DMS53 (cell line): Measurements from ENCODE around the gene HTR3B.
"Not testable (repeated sequence)": the region's sequence is repeated elsewhere in the genome, so short reads cannot be mapped to it uniquely, and the experiment has no call there.

Source experiments
- DNase-seq: peaks from one replicate; lab custom pipeline; 2025; lab: John Stamatoyannopoulos, UW

HTR3B gene

DNA sequence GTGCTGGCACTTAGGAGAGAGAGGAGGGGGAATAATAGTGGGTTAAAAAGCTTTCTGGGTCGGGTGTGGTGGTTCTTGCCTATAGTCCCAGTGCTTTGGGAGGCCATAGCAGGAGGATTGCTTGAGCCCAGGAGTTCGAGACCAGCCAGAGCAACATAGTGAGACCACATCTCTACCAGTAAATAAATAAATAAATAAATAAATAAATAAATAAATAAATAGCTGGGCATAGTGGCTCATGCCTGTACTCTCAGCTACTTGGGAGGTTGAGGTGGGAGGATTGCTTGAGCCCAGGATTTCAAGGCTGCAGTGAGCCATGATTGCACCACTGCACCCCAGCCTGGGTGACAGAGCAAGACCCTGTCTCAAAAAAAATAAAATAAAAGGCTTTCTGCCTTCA lies 41.6 kb downstream of the HTR3B start:
- not testable (repeated sequence) for DNase-seq

DNA sequence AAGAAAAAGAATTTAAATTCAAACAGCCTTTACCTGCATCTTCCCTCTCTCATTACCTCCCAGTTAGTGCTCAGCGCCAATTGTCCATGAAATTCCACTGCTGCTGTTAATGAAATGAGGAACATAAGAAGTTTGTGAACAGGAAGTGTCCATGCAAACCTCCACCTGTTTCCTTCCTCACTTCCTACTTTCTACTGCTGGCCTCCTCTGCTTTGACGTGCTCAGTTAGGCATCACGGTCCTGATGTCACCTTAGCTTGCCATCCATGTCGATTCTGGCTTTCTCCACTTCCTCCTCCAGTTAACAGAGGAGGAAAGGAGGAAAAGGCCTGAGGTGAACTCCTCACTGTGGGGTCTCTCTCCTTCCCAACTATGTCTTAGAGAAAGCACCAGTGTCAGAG lies 43.4 kb downstream of the HTR3B start:
- no peak for DNase-seq

DNA sequence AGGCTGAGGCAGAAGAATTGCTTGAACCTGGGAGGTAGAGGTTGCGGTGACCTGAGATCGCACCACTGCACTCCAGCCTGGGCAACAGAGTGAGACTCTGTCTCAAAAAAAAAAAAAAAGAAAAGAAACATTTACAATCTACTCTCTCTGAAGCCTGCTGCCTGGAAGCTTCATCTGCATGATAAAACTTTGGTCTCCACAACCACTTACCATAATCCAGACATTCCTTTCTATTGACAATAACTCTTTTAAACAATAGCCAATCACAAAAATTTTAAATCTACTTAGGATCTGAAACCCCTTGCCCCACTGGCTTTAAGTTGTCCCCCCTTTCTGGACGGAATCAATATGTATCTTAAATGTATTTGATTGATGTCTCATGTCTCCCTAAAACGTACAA lies 45.3 kb downstream of the HTR3B start:
- DNase-seq, result no peak

DNA sequence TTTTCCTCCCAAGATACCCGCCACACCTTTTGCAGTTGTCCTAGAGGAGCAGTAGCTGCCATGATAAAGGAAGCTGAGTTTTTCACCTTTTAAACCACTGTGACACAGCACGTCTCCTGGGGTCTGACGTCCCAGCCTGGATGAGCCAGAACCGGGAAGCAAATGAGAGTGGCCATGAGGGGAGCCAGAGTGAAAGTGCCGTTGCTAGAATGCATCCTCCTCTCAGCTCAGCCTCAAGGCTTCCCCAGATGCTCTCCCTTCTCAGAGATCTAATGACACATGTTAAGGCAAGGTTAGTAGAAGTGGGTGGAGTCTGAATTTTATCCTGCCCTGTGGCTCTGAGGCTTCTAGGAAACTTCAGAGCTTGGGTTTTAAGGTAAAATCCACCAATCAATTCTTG lies 46.9 kb downstream of the HTR3B start:
- DNase-seq, result no peak

DNA sequence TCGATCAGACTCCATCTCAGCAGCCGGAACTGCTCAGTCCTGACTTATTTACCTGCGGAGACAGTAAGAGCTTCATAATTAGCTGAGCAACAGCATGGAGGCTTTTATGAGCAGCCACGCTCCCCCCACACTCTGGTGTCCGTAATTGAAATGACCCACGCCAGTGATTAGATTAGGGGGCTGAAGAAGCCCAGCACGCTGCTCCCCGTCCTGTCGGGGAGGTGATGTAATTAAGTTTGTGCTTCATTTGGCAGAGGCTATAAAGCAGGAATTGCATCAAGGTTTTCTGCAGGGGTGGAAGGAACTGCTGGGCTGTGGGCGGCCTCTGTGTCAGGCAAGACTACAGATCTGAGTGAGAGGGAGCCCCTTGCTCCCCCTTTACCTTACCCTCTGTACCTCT lies 47.5 kb downstream of the HTR3B start:
- DNase-seq, result no peak

DNA sequence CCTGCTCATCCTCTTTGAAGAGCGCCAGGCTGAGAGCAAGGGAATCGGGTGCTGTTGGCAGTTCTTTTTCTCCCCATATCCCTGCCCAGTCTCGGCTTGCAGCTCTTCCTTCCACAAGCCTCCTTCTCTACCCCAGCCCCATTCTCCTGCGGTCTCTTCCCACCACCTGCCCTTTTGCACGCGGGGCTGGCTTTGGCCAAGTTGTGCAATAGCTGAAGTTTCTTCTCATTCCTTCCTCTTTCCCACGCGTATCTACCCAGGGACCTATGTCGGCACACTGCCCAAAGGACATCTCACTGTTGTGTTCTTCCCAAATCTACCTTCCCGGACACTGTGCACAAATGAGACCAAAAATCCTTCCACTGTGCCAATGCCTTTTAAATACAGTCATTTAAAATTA lies 48.0 kb downstream of the HTR3B start:
- no peak for DNase-seq

DNA sequence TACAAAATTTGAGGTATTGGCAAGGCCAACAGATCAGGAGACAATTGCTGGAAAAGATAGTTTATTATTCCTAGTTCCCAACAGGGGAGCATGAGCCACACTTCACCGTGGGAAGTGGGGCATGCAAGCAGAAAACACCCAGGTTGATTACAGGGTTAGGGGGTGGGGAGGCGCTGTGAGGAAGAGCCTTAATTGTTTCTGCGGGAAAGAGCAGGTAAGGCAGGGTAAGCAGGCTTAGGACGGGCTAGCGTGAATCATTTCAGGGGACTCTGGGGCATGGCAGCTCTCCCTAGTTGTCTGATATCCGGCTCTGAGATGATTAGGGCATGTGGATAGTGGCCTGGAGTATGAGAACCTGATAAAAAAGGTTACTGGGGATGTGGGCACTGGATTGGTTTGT lies 49.6 kb downstream of the HTR3B start:
- DNase-seq, result no peak

DNA sequence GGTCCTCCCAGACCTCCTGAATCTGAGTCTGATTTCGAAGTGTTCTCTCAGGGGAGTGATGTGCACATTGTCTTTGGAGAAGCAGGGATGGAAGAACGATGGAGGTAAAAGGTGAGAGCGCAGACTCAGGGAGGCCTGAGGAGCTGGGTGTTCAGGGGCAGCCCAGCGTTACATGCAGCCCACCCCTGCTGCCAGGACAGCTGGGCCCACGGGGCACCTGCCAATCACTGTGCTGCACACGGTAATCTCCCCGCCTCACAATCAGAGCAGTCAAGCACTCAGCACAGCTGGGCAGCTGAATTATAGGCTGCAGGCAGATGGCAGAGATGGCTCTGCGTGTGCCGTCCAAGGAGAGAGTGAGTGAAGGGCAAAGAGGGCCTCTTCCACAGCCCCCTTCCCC lies 52.4 kb downstream of the HTR3B start:
- DNase-seq, result no peak

DNA sequence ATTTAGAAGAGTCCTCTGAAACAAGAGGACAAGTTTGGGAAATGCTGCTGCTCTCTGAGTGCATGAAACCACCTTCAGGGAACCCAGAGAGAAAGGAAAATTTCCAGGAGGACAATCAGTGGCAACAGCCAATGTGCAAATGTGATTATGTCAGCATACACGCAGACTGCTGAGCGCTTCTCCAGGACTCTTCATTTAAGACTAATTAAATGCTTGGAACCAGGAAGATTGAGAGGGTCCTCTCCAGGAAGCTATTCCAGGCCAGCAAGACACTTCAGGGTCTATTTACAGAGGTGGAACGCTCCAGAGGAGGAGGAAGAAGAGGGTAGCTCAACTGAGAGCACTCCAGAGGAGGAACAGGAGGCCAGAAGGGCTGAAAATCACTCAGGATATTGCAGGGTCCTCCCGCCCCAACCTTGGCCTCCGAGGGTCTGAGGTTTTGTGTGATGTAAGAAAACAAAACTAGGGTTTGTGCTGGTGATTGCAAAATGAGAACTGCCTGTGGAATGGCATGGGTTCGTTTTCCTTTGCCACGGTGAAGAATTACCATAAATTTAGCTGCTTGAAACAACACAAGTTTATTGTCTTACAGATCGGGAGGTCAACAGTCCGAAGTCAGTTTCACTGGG lies 56.2 kb downstream of the HTR3B start:
- DNase-seq, result no peak

DNA sequence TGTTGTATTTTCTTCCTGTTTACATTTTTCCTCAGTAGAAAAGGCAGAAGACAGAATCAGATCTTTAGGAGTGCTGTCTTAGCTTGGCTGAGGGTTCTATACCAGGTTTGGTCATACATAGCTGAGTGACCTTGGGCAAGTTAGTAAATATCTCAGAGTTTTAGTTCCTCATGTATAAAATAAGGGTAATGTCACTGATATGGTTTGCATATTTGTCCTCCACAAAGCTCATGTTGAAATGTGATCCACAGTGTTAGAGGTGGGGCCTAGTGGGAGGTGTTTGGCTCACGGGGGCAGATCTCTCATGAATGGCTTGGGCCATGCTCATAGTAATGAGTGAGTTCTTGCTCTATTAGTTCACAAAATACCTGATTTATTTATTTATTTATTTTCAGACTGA lies 62.8 kb downstream of the HTR3B start:
- no peak for DNase-seq

DNA sequence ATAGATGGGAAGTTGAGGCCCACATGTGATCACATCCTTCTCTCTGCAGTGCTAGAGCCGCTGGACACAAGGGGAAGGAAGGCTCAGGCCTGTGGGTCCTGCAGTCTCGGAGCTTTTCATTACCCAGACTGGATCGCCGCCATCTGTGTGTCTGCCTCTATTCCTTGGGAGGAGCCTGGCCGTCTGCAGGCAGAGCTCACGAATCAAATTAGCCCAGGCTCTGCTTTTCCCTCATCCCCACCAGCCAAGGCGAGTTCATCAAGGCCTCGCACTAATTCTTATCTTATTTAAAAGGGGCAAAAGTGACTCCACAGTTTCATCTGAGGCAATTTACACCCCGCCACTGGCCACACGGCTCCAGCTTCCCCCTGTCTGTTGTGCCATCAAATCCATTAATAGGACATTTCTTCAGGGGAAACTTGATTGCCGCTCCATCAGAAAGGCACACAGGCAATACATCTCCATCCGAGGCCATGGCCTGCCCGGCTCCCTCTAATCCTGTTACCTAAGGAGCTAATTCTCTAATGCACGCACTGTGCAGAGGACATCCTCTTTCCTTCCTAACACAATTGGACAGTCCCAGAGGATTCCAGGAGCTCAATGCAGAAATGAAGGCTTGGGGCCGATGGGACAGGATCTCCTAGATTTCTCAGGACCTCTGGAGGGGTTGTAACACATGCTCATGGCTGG lies 67.1 kb downstream of the HTR3B start:
- no peak for DNase-seq

DNA sequence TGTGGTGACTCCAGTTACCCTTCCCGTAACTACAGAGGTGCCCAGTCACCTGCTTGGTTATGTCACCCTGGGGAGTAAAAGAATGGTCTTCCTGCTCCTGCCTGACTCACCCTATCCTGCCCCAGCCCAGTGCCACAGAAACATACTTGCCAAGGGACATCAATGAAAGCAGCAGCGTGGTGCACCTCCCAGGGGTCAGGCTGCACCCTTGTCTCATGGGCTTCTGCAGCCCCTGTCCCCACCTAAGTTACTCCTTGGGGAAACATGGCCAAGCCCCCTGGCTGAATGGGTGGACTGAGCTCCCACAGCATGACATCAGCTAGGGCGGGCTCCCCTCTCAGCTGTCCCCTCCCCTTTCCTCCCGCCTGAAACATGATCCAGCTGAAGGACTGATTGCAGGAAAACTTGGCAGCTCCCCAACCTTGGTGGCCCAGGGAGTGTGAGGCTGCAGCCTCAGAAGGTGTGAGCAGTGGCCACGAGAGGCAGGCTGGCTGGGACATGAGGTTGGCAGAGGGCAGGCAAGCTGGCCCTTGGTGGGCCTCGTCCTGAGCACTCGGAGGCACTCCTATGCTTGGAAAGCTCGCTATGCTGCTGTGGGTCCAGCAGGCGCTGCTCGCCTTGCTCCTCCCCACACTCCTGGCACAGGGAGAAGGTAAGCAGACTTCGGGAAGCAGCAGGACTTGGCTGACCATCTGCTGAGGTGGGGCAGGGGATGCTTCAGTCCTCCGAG lies 70.3 kb downstream of the HTR3B start, which contains the start of gene HTR3A:
Gene HTR3A (plus strand): TSS at position 368 of the 730 bp plus-strand sequence. CDS start 218 bp downstream, at position 586.
- peak; percentile 95 for DNase-seq

DNA sequence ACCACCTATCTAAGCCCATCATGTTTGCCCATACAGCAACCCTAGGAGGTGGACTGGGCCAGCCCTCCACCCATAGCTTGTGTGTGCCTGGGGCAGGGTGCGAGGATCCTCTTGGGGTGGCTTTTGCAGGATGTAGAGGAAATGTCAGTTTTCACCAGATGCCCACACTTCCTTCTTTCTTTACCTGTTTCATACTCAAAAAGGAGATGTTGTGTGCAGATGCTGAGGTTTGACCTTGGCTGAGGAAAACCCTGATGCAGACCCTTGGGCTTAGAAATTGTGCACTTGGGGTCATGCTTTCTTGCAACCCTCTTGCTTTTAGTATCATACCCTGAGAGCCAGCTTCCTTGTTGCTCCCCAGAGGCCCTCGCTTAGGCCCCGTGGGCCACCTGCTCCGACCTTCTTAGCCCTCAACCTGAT lies 72.5 kb downstream of the HTR3B start:
- DNase-seq, result no peak

DNA sequence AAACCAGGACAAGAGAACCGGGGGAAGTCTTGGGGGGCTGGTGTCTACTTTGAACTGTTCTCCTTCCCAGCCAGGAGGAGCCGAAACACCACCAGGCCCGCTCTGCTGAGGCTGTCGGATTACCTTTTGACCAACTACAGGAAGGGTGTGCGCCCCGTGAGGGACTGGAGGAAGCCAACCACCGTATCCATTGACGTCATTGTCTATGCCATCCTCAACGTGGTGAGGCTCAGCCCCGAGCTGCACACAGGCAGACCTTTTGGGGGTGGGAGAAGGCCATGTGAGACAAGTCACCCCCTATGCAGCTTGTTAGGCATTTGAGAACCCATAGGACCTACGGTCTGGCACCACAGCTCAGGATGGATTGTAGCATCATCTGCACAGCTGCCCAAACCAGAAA lies 73.1 kb downstream of the HTR3B start:
- no peak for DNase-seq

DNA sequence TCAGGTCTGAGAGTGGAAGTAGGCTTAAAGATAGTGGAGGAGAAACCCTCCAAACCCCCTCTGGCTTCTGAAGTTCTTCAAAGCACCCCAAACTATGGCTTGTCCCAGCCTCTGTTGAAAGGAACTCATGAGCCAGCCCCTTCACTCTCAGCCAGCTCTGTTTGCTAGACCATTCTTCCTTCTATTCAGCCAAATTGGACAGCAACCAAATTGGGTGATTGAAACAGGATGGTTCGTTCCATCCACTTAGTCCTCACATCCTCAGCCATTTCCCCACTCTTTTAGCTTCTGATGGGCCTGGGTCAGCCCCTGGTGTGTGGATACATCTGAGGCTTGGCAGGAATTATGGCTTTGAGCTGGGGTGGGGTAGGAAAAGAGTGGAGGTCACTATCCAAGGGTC lies 74.8 kb downstream of the HTR3B start:
- no peak for DNase-seq

DNA sequence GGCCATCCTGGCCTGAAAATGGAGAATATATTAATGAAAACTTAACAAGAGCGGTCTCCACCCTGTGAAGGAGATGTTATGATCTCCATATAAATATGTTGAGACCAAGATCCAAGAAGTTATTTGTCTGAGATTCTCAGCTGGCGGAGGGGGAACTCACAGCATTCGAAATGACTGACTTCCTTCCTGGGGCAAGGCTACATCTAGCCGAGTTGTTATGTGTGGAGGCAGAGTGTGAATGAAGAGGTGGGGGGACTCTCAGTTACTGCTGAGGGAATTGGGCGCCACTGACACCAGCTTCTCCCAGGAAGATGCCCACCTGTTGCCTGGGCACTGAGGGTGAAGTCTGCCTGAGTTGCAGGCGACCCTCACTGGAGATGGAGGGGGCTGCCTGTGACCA lies 76.2 kb downstream of the HTR3B start:
- no peak for DNase-seq

DNA sequence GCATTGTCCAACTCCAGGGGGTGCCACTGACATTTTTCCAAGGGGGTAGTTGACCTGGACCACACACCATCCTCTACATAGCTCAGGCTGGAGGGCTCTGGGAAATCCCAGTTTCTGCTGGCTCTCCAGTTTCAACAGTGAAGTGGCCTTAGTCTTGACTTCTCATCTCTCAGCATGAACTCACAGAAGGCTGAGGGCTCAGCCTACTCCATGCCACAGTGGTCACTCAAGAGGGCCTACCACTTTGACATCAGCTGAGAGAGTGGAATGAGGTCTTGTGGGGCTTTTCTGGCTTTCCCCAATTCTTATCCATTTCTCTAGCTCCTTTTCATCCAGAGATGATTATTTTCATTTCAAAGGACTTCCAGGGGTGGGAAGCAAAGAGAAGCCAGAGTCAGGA lies 77.7 kb downstream of the HTR3B start:
- no peak for DNase-seq

DNA sequence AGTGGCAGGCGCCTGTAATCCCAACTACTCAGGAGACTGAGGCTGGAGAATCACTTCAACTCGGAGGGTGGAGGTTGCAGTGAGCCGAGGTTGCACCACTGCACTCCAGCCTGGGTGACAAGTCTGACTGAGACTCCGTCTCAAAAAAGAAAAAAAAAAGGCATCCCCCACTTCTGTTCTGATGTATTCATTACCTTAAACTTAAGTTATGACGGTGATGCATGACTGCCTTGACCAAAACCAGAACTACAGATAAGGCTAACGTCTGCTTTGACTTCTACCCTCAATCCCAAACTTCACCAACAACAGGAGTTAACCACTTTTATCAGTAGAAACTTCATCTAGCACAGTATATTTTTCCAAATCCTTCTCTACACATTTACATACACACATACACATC lies 80.2 kb downstream of the HTR3B start:
- no peak for DNase-seq

DNA sequence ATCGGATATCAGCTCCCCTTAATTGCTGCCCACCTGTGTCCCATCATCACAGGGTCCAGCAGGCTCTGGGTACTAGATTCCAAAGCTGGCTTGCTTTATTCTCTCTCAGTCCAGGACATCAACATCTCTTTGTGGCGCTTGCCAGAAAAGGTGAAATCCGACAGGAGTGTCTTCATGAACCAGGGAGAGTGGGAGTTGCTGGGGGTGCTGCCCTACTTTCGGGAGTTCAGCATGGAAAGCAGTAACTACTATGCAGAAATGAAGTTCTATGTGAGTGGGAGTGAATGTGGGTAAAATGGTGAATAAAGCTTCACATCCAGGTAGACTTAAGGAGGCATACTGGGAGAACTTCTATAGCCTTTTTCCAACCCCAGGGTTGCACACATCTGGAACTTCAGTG lies 81.3 kb downstream of the HTR3B start:
- DNase-seq, result no peak

DNA sequence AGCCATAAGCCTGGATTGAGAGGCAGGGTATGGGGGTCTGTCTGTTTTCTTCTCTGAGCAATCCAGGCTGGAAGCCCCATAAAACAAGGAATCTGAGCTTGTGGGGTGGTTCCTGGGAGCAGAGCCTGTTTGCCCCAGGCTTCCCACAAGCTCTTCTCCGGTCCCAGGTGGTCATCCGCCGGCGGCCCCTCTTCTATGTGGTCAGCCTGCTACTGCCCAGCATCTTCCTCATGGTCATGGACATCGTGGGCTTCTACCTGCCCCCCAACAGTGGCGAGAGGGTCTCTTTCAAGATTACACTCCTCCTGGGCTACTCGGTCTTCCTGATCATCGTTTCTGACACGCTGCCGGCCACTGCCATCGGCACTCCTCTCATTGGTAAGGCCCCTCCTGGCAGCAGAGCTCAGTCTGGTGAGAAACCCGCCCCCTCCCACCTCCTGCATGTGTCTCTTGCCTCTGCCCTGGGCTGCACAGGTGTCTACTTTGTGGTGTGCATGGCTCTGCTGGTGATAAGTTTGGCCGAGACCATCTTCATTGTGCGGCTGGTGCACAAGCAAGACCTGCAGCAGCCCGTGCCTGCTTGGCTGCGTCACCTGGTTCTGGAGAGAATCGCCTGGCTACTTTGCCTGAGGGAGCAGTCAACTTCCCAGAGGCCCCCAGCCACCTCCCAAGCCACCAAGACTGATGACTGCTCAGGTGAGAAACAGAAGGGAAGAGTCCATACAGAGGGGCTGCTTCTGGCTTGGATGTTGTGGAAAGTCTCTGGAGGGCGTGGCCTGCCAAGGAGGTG lies 82.0 kb downstream of the HTR3B start:
- DNase-seq, result no peak

DNA sequence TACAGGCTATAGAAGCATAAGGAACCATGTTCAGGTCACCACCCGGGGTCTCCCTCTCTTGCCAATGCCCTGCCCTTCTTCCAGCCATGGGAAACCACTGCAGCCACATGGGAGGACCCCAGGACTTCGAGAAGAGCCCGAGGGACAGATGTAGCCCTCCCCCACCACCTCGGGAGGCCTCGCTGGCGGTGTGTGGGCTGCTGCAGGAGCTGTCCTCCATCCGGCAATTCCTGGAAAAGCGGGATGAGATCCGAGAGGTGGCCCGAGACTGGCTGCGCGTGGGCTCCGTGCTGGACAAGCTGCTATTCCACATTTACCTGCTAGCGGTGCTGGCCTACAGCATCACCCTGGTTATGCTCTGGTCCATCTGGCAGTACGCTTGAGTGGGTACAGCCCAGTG lies 84.8 kb downstream of the HTR3B start:
- DNase-seq, result no peak

DNA sequence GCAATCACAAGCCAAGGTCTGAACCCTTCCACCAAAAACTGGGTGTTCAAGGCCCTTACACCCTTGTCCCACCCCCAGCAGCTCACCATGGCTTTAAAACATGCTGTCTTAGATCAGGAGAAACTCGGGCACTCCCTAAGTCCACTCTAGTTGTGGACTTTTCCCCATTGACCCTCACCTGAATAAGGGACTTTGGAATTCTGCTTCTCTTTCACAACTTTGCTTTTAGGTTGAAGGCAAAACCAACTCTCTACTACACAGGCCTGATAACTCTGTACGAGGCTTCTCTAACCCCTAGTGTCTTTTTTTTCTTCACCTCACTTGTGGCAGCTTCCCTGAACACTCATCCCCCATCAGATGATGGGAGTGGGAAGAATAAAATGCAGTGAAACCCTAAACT lies 85.3 kb downstream of the HTR3B start:
- no peak for DNase-seq

DNA sequence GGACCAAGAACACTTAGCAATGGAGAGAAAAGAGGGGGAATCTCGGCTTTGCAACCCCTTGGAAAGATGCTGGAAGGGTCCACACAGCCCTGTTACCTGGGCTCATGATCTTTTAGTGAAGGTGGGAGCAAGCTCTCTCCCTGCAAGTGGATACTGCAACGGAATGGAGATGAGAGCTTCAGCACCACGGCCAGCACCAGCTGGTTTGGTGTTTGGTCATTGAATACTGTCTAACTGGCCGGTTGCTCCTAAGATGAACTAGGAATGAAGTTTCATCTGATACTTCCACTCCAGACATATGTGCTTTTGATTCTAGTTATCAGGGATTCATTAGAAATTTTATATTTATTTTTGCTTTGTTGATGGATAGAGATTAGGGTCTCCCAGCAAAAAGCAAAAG lies 86.6 kb downstream of the HTR3B start:
- peak; percentile 46 for DNase-seq
